GM18873 (cell line): ENCODE data around the gene RBCK1.
"Not testable (repeated sequence)": the region's sequence is repeated elsewhere in the genome, so short reads cannot be mapped to it uniquely, and the experiment has no call there.

ENCODE experiments used
- ATAC-seq: cut with Tn5 transposase; IDR thresholded peaks from one replicate; pipeline ENCODE4 v1.9.1; 2021; ENCODE audit warnings: mild to moderate bottlenecking, moderate library complexity, moderate number of reproducible peaks; ENCODE audit not compliant: unreplicated experiment, low FRiP score

RBCK1 gene

GRCh38 chr20:375265-375889, 32.7 kb upstream of the RBCK1 start:
- no peak for ATAC-seq

GRCh38 chr20:376089-376488, 32.0 kb upstream of the RBCK1 start:
- ATAC-seq = no peak

- ATAC-seq = no peak
Observed at GRCh38 chr20:376750-377149, 31.3 kb upstream of the RBCK1 start.

GRCh38 chr20:377578-377977, 30.5 kb upstream of the RBCK1 start:
- ATAC-seq = not testable (repeated sequence)

GRCh38 chr20:378961-379336, 29.1 kb upstream of the RBCK1 start:
- ATAC-seq = no peak

- ATAC-seq = peak; percentile 37
Observed at GRCh38 chr20:380763-381580, 27.1 kb upstream of the RBCK1 start.

GRCh38 chr20:381581-382290, 26.4 kb upstream of the RBCK1 start:
- peak; percentile 48 for ATAC-seq

- ATAC-seq = no peak
Observed at GRCh38 chr20:382291-383115, 25.6 kb upstream of the RBCK1 start.

GRCh38 chr20:383889-384288, 24.2 kb upstream of the RBCK1 start:
- no peak for ATAC-seq

- no peak for ATAC-seq
Observed at GRCh38 chr20:384723-385122, 23.4 kb upstream of the RBCK1 start.

- ATAC-seq = no peak
Observed at GRCh38 chr20:385448-385847, 22.7 kb upstream of the RBCK1 start.

- not testable (repeated sequence) for ATAC-seq
Observed at GRCh38 chr20:386634-387033, 21.5 kb upstream of the RBCK1 start.

- no peak for ATAC-seq
Observed at GRCh38 chr20:387520-387919, 20.6 kb upstream of the RBCK1 start.

GRCh38 chr20:388034-388994, 19.8 kb upstream of the RBCK1 start:
- no peak for ATAC-seq

GRCh38 chr20:389220-389619, 18.9 kb upstream of the RBCK1 start:
- no peak for ATAC-seq

- no peak for ATAC-seq
Observed at GRCh38 chr20:391041-391711, 16.9 kb upstream of the RBCK1 start.

- not testable (repeated sequence) for ATAC-seq
Observed at GRCh38 chr20:393296-393695, 14.8 kb upstream of the RBCK1 start.

- ATAC-seq = no peak
Observed at GRCh38 chr20:396252-396618, 11.9 kb upstream of the RBCK1 start.
